Neural cell (in vitro differentiated cells): Measurements from ENCODE around the gene ZBTB42. TPM values are rescaled to one million over a fixed set of nuclear protein-coding genes. Genes with fewer than 3 reads are reported as not detected.
A peak's percentile ranks its signal among the peaks of the same experiment; 100 is the strongest.

Experiments used
- H2AFZ ChIP-seq: fragments of 200-600, 300-800 bp; sonication (generic), shearing (Covaris generic); 2 replicates; pipeline ENCODE4 v1.6.0; 2014; ENCODE audit warnings: low read depth, mild to moderate bottlenecking, antibody characterized with exemption, low read length, moderate library complexity
- H3F3A ChIP-seq: fragments of 200-600 bp; shearing (Covaris generic); 2 replicates; pipeline ENCODE4 v1.6.1; 2016; ENCODE audit warnings: mild to moderate bottlenecking, moderate library complexity, mixed read lengths, antibody characterized with exemption, low read length; ENCODE audit not compliant: insufficient read depth, poor library complexity, severe bottlenecking
- H3K27ac ChIP-seq: fragments of 200-600, 300-800 bp; sonication (generic), shearing (Covaris generic); 2 replicates; pipeline ENCODE4 v1.5.1; 2014; ENCODE audit warnings: mild to moderate bottlenecking, low read length, moderate library complexity
- H3K27me3 ChIP-seq: fragments of 300-800, 200-600 bp; sonication (generic), shearing (Covaris generic); 2 replicates; pipeline ENCODE4 v1.6.0; 2014; ENCODE audit warnings: mild to moderate bottlenecking, low read depth, low read length, moderate library complexity; ENCODE audit not compliant: insufficient read depth
- H3K36me3 ChIP-seq: fragments of 300-800, 200-600 bp; sonication (generic), shearing (Covaris generic); 2 replicates; pipeline ENCODE4 v1.5.1; 2014; ENCODE audit warnings: mild to moderate bottlenecking, antibody characterized with exemption, low read length, moderate library complexity; ENCODE audit not compliant: insufficient read depth
- H3K4me2 ChIP-seq: fragments of 300-800, 200-600 bp; sonication (generic), shearing (Covaris generic); 2 replicates; pipeline ENCODE4 v1.6.0; 2014; ENCODE audit warnings: mild to moderate bottlenecking, low read length
- H3K4me3 ChIP-seq: fragments of 300-800, 200-600 bp; sonication (generic), shearing (Covaris generic); 2 replicates; pipeline ENCODE4 v1.5.1; 2014; ENCODE audit warnings: mild to moderate bottlenecking, low read length, moderate library complexity
- H3K79me2 ChIP-seq: fragments of 200-600 bp; shearing (Covaris generic); replicated peaks from 2 replicates; pipeline ENCODE4 v1.6.0; 2014; ENCODE audit warnings: mild to moderate bottlenecking, low read length, moderate library complexity; ENCODE audit not compliant: insufficient read depth
- H3K9ac ChIP-seq: fragments of 300-800, 200-600 bp; sonication (generic), shearing (Covaris generic); 2 replicates; pipeline ENCODE4 v1.6.1; 2016; ENCODE audit warnings: mild to moderate bottlenecking, low read length, mixed read lengths
- H3K9me2 ChIP-seq: fragments of 200-600 bp; shearing (Covaris generic); 2 replicates; pipeline ENCODE4 v1.6.1; 2016; ENCODE audit warnings: mild to moderate bottlenecking, low read length, mixed read lengths; ENCODE audit not compliant: insufficient read depth
- H3K9me3 ChIP-seq: fragments of 200-600, 300-800 bp; sonication (generic), shearing (Covaris generic); 2 replicates; pipeline ENCODE4 v1.6.1; 2016; ENCODE audit warnings: mild to moderate bottlenecking, mixed run types, low read length, moderate library complexity, mixed read lengths
- H4K20me1 ChIP-seq: fragments of 200-600 bp; shearing (Covaris generic); 2 replicates; pipeline ENCODE4 v1.6.1; 2016; ENCODE audit warnings: mild to moderate bottlenecking, mixed run types; ENCODE audit not compliant: insufficient read depth
- CTCF ChIP-seq: fragments of 450-650 bp; IDR thresholded peaks from 2 replicates; pipeline ENCODE4 v1.5.1; 2014; ENCODE audit warnings: antibody characterized with exemption, mild to moderate bottlenecking, moderate library complexity; ENCODE audit not compliant: poor library complexity, severe bottlenecking
- EP300 ChIP-seq: fragments of 450-650 bp; conservative IDR thresholded peaks from 2 replicates; pipeline ENCODE4 v1.6.1; 2014; ENCODE audit warnings: antibody characterized with exemption, mild to moderate bottlenecking, moderate library complexity; ENCODE audit not compliant: poor library complexity, severe bottlenecking
- EZH2 ChIP-seq: fragments of 200-600, 300-800 bp; shearing (Covaris generic), sonication (generic); IDR thresholded peaks from 2 replicates; pipeline ENCODE4 v1.6.1; 2014; ENCODE audit warnings: antibody characterized with exemption, low read length, borderline replicate concordance, mild to moderate bottlenecking; ENCODE audit not compliant: insufficient read depth, poor library complexity, severe bottlenecking
- MXI1 ChIP-seq: fragments of 450-650 bp; conservative IDR thresholded peaks from 2 replicates; pipeline ENCODE4 v1.6.1; 2014; ENCODE audit warnings: antibody characterized with exemption, mild to moderate bottlenecking; ENCODE audit not compliant: poor library complexity, severe bottlenecking
- POLR2AphosphoS5 ChIP-seq: IDR thresholded peaks from 2 replicates; pipeline ENCODE4 v1.6.1; 2012
- RAD21 ChIP-seq: fragments of 450-650 bp; conservative IDR thresholded peaks from 2 replicates; pipeline ENCODE4 v1.6.1; 2014; ENCODE audit warnings: antibody characterized with exemption, mild to moderate bottlenecking, moderate library complexity
- REST ChIP-seq: IDR thresholded peaks from 2 replicates; pipeline ENCODE4 v1.6.1; 2012; ENCODE audit warnings: borderline replicate concordance
- SMC3 ChIP-seq: fragments of 450-650 bp; conservative IDR thresholded peaks from 2 replicates; pipeline ENCODE4 v1.6.1; 2014; ENCODE audit warnings: antibody characterized with exemption, mild to moderate bottlenecking, moderate library complexity; ENCODE audit not compliant: poor library complexity
- TAF1 ChIP-seq: IDR thresholded peaks from 2 replicates; pipeline ENCODE4 v1.6.1; 2012; ENCODE audit warnings: low read depth
- polyA plus RNA-seq: library from polyadenylated mRNA; depleted of rRNA; stranded (reverse); fragments of >200 nt; gene quantifications from 2 replicates; pipeline ENCODE4 v1.2.3, GENCODE V29; 2014

Gene ZBTB42
- polyA plus RNA-seq, 1 donor from 2014 or later = not detected

GRCh38 chr14:104767634-104767918, 33.3 kb upstream of the ZBTB42 start:
- H3K79me2 ChIP-seq = no peaks in the 10 kb centered on the region
- TF ChIP-seq REST = no peak
- no peaks in the 10 kb centered on the region for H3K9me3 ChIP-seq
- no peak overlapping the region for H3K4me2 ChIP-seq
- no peaks in the 10 kb centered on the region for H3K9me2 ChIP-seq
- H3K27me3 ChIP-seq = no peaks in the 10 kb centered on the region
- no peak overlapping the region for H3K4me3 ChIP-seq
- H4K20me1 ChIP-seq = no peaks in the 10 kb centered on the region
- no peak overlapping the region for H3K27ac ChIP-seq
- H3K36me3 ChIP-seq = peaks cover 11% of the 10 kb centered on the region
- H3F3A ChIP-seq = no peaks in the 10 kb centered on the region
- no peak overlapping the region for H2AFZ ChIP-seq
- H3K9ac ChIP-seq = no peak overlapping the region

DNA sequence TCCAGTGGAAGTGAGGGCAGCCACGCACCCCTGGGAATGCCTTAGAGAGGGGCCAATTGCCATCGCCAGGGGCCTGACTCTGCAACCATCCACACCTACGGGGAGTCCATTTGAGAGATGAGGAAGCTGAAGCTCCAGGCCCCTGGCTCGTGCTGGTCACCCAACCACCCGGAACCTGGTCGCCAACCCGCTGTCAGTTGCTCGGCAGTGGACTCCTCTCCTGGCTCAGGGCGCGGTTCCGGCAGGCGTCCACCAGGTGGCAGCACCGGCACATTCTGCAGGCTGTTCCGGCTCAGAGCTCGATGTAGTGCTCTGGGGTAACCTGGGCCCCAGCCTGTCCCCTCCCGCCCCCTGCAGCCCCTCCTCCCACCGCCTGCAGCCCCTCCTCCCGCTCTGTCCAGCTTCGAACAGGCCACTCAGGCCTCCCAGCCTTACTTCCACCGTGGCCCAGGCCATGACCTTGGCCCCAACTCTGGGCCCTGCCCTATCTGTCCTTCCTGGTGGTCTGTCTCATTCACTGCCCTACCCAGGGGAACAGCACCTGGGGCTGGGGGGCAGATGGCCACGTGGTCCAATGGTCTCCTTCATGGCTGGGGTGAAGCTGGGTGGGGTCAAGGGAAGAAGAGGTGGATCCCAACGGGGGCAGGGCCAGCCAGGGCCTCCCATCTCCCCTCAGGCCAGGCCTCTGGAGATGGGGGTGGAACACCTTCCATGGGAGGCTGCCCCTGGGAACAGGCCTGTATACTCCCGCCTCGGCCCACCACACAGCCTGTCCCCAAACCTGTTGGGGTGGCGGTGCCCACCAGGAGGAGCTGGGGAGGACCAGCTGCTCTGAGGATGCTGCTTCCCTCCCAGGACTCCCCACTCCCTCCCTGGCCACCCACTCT, 32.2 kb upstream of the ZBTB42 start:
- Histone ChIP-seq H3K27ac (no peak overlapping the region), H3K4me2 (no peak overlapping the region), H3F3A (no peaks in the 10 kb centered on the region), H3K9me2 (no peaks in the 10 kb centered on the region), H3K27me3 (no peaks in the 10 kb centered on the region), H3K4me3 (no peak overlapping the region), H3K79me2 (no peaks in the 10 kb centered on the region), H3K9ac (peak overlapping the region; percentile 12), H3K9me3 (no peaks in the 10 kb centered on the region), H3K36me3 (peaks cover 11% of the 10 kb centered on the region), H2AFZ (no peak overlapping the region), H4K20me1 (no peaks in the 10 kb centered on the region)
- TF ChIP-seq RAD21 (peak; percentile 75), CTCF (peak; percentile 81), EP300 (no peak), SMC3 (peak; percentile 76), MXI1 (no peak)

- no peaks in the 10 kb centered on the region for H3K27me3 ChIP-seq
- H3K4me3 ChIP-seq = no peak overlapping the region
- H3K27ac ChIP-seq = no peak overlapping the region
- H3K4me2 ChIP-seq = no peak overlapping the region
- TF ChIP-seq CTCF (no peak), SMC3 (no peak), MXI1 (no peak), EP300 (no peak), EZH2 (no peak), TAF1 (no peak), POLR2AphosphoS5 (no peak)
- H2AFZ ChIP-seq = no peak overlapping the region
- H4K20me1 ChIP-seq = no peaks in the 10 kb centered on the region
- no peak overlapping the region for H3K9ac ChIP-seq
- peaks cover 11% of the 10 kb centered on the region for H3K36me3 ChIP-seq
- H3K9me3 ChIP-seq = no peaks in the 10 kb centered on the region
- no peaks in the 10 kb centered on the region for H3F3A ChIP-seq
- H3K79me2 ChIP-seq = no peaks in the 10 kb centered on the region
- no peaks in the 10 kb centered on the region for H3K9me2 ChIP-seq
Observed at GRCh38 chr14:104769324-104770071, 31.4 kb upstream of the ZBTB42 start.
